GM12878 (cell line): ENCODE results near the gene FBLN1. TPM values are rescaled to one million over a fixed set of nuclear protein-coding genes. Genes with fewer than 3 reads are reported as not detected.

Experiments
- ATAC-seq: fragments of 200-7000 bp; cut with Tn5 transposase; 3 replicates; pipeline ENCODE4 v1.9.1; 2020; ENCODE audit warnings: mild to moderate bottlenecking, moderate library complexity
- BruUV-seq: library from RNA; stranded (reverse); fragments of 400-500 nt; replicated peaks from 2 replicates; lab custom pipeline; 2021; lab: Mats Ljungman, UMichigan
- CTCF ChIA-PET: fragments of 300-600 bp; sonication (Branson Sonifier 250); formaldehyde crosslinking; extraction: SDS; loops from one replicate; lab custom pipeline; 2021; ENCODE audit warnings: inconsistent platforms; lab: Yijun Ruan, JAX
- POLR2A ChIA-PET: fragments of 350-600 bp; formaldehyde crosslinking; extraction: SDS; loops from one replicate; lab custom pipeline; 2021; ENCODE audit warnings: inconsistent platforms; lab: Charles Lee
- RAD21 ChIA-PET: fragments of 300-600 bp; sonication (Branson Sonifier 250); formaldehyde crosslinking; loops from one replicate; lab custom pipeline; 2023; ENCODE audit warnings: antibody characterized with exemption; ENCODE audit not compliant: unreplicated experiment; lab: Charles Lee
- SMC1A ChIA-PET: fragments of 300-600 bp; sonication (Branson Sonifier 250); formaldehyde crosslinking; loops from one replicate; lab custom pipeline; 2023; ENCODE audit not compliant: unreplicated experiment, uncharacterized antibody; lab: Charles Lee
- DNase-seq: peaks from one replicate; pipeline ENCODE4 v3.0.0-alpha.2; 2011; ENCODE audit warnings: low read depth, low spot score
- FAIRE-seq: peaks from 3 replicates; lab custom pipeline; 2011; peaks lifted over from hg19 to GRCh38; lab: Jason Lieb, UNC
- H2AFZ ChIP-seq: 2 replicates; pipeline ENCODE4 v1.6.0; 2011; ENCODE audit warnings: low read depth, low read length, control low read depth; ENCODE audit not compliant: control insufficient read depth
- H3K27ac ChIP-seq: 2 replicates; pipeline ENCODE4 v1.5.1; 2011; ENCODE audit warnings: control low read depth; ENCODE audit not compliant: control insufficient read depth, insufficient read depth
- H3K27me3 ChIP-seq, 2 experiments: replicated peaks in 1 of 2; 2 replicates each; pipeline versions ENCODE4 v1.6.0 to v1.6.1; 2011; ENCODE audit warnings: low read length in 1 of 2; ENCODE audit not compliant: control insufficient read depth in 2 of 2, insufficient read depth in 2 of 2
- H3K36me3 ChIP-seq, 2 experiments: 2 replicates each; pipeline ENCODE4 v1.5.1; 2011; ENCODE audit warnings: low read length in 1 of 2; ENCODE audit not compliant: control insufficient read depth in 2 of 2, insufficient read depth in 2 of 2
- H3K4me1 ChIP-seq: 2 replicates; pipeline ENCODE4 v1.6.1; 2011; ENCODE audit warnings: mild to moderate bottlenecking, low read length, moderate library complexity, mixed read lengths; ENCODE audit not compliant: control insufficient read depth, insufficient read depth
- H3K4me2 ChIP-seq: 2 replicates; pipeline ENCODE4 v1.6.0; 2011; ENCODE audit warnings: control low read depth; ENCODE audit not compliant: control insufficient read depth, insufficient read depth
- H3K4me3 ChIP-seq: fragments of 200-600 bp; sonication (generic); 2 replicates; pipeline ENCODE4 v1.5.1; 2016
- H3K79me2 ChIP-seq: 2 replicates; pipeline ENCODE4 v1.6.0; 2011; ENCODE audit warnings: low read length; ENCODE audit not compliant: control insufficient read depth, insufficient read depth
- H3K9ac ChIP-seq: 2 replicates; pipeline ENCODE4 v1.8.0; 2011; ENCODE audit warnings: low read length, control low read depth, mixed read lengths; ENCODE audit not compliant: control insufficient read depth, insufficient read depth
- H3K9me3 ChIP-seq: replicated peaks from 3 replicates; pipeline ENCODE4 v1.5.1; 2011; ENCODE audit warnings: mild to moderate bottlenecking, low read length; ENCODE audit not compliant: control insufficient read depth, insufficient read depth
- H4K20me1 ChIP-seq: 2 replicates; pipeline ENCODE4 v1.6.0; 2011; ENCODE audit not compliant: control insufficient read depth, insufficient read depth
- ATF2 ChIP-seq: IDR thresholded peaks from 2 replicates; pipeline ENCODE4 v1.6.1; 2012; ENCODE audit warnings: low read length, inconsistent platforms
- CHD2 ChIP-seq: IDR thresholded peaks from 2 replicates; pipeline ENCODE4 v1.6.1; 2011; ENCODE audit warnings: low read depth, low read length, improper control_type of control experiment, borderline replicate concordance
- CUX1 ChIP-seq: IDR thresholded peaks from 2 replicates; pipeline ENCODE4 v1.6.1; 2012; ENCODE audit warnings: improper control_type of control experiment, low read depth, low read length; ENCODE audit not compliant: insufficient replicate concordance
- EP300 ChIP-seq, 2 experiments: fragments of 150-350 bp in 1 of 2; IDR thresholded peaks; 2 replicates each; pipeline ENCODE4 v1.6.1; 2011 to 2012; ENCODE audit warnings: low read depth in 2 of 2, low read length in 2 of 2, borderline replicate concordance in 1 of 2, improper control_type of control experiment in 1 of 2, inconsistent platforms in 1 of 2; ENCODE audit not compliant: control insufficient read depth in 1 of 2
- GABPA ChIP-seq: IDR thresholded peaks from 2 replicates; pipeline ENCODE4 v1.6.1; 2014; ENCODE audit warnings: antibody characterized with exemption, low read depth, mild to moderate bottlenecking, inconsistent platforms
- IKZF1 ChIP-seq: fragments of 450-650 bp; conservative IDR thresholded peaks from 2 replicates; pipeline ENCODE4 v1.6.1; 2017; ENCODE audit warnings: antibody characterized with exemption, mild to moderate bottlenecking
- IKZF2 ChIP-seq, 2 experiments: fragments of 450-650 bp; IDR thresholded peaks; 2 replicates each; pipeline ENCODE4 v1.6.1; 2017; ENCODE audit warnings: mild to moderate bottlenecking in 2 of 2, moderate library complexity in 2 of 2
- MAX ChIP-seq: IDR thresholded peaks from 2 replicates; pipeline ENCODE4 v1.6.1; 2012; ENCODE audit warnings: low read depth, low read length, improper control_type of control experiment
- TBL1XR1 ChIP-seq: IDR thresholded peaks from 2 replicates; pipeline ENCODE4 v1.6.1; 2012; ENCODE audit warnings: low read depth, low read length, improper control_type of control experiment
- WGBS: methylation state at CpG from one replicate; pipeline ENCODE4 v1.1.6; 2016; ENCODE audit warnings: low lambda C conversion rate; ENCODE audit not compliant: insufficient replicate concordance, insufficient coverage; ENCODE audit errors: missing lambda C conversion rate; 5-methylcytosine and 5-hydroxymethylcytosine counted together
- in situ Hi-C: fragments of 300-500 bp; cut with MboI; formaldehyde crosslinking; loops from 9 replicates; pipeline ENCODE4 v1.14.3; 2018; ENCODE audit warnings: mixed read lengths
- intact Hi-C: fragments of 100-400 bp; cut with micrococcal nuclease; formaldehyde crosslinking; loops from one replicate; pipeline ENCODE4 v1.14.2; 2022; ENCODE audit not compliant: unreplicated experiment
- polyA plus RNA-seq, 11 experiments: library from polyadenylated mRNA; depleted of rRNA in 4 of 11; unstranded in 6 of 11; stranded (reverse) in 5 of 11; fragments of >200 nt; fragmentation: Nextera tagmentation in 4 of 11; fragmentation: Illumina TruSeq in 1 of 11; extraction: Ambion mirVana in 4 of 11; extraction: Trizol in 1 of 11; gene quantifications; 1 replicate in 1 of 11; 2 replicates in 10 of 11; pipeline versions ENCODE4 v1.2.1 to v1.2.3, GENCODE V29; 2011 to 2016; ENCODE audit warnings: inconsistent platforms in 2 of 11, missing spikeins in 2 of 11, low read depth in 1 of 11
- total RNA-seq, 4 experiments: library from RNA; depleted of rRNA in 3 of 4; stranded (reverse); fragments of >200 nt in 3 of 4; fragmentation: Illumina TruSeq in 1 of 4; extraction: Trizol in 1 of 4; gene quantifications; 2 replicates each; pipeline versions ENCODE4 v1.2.1 to v1.2.3, GENCODE V29; 2013 to 2021

FBLN1 gene
- total and polyA plus RNA-seq, 10 of the 15 experiments (the other 5 are each of a cell fraction or from before 2014, with no cell fraction given) = 0.20 to 0.51 TPM; not detected in 8

GRCh38 chr22:45465633-45466032, 37.0 kb upstream of the FBLN1 start:
- Histone ChIP-seq H3K4me1 (no peaks in the 10 kb centered on the region), H3K4me2 (no peak overlapping the region), H3K27me3 (no peaks in the 10 kb centered on the region; a peak in 1 of 4 replicates), H3K9me3 (no peaks in the 10 kb centered on the region; the same call in 1 of the 3 replicates), H4K20me1 (no peaks in the 10 kb centered on the region), H3K27ac (no peak overlapping the region), H3K4me3 (no peak overlapping the region), H2AFZ (no peak overlapping the region), H3K79me2 (no peaks in the 10 kb centered on the region), H3K9ac (no peak overlapping the region), H3K36me3 (no peaks in the 10 kb centered on the region)
- POLR2A ChIA-PET = no interaction called here
- DNase-seq (no peak), FAIRE-seq (no peak), ATAC-seq (no peak)
- BruUV-seq = no TSS peak
- CTCF ChIA-PET = no interaction called here
- TF ChIP-seq TBL1XR1 = no peak
- TF ChIP-seq MAX = no peak
- TF ChIP-seq ATF2 = no peak
- in situ Hi-C loops = no loop called here
- intact Hi-C loops = no loop called here
- 16% methylated on average over 3 of the region's 3 CpGs for WGBS
- RAD21 ChIA-PET = no interaction called here
- SMC1A ChIA-PET = no interaction called here

GRCh38 chr22:45468872-45469271, 33.8 kb upstream of the FBLN1 start:
- in situ Hi-C loops = no loop called here
- Histone ChIP-seq H3K4me1 (no peaks in the 10 kb centered on the region), H3K27me3 (no peaks in the 10 kb centered on the region; a peak in 1 of 4 replicates), H3K36me3 (no peaks in the 10 kb centered on the region), H3K9ac (no peak overlapping the region), H3K9me3 (no peaks in the 10 kb centered on the region; the same call in 1 of the 3 replicates), H3K27ac (no peak overlapping the region), H3K79me2 (no peaks in the 10 kb centered on the region), H3K4me3 (no peak overlapping the region), H4K20me1 (no peaks in the 10 kb centered on the region), H2AFZ (no peak overlapping the region), H3K4me2 (no peak overlapping the region)
- CTCF ChIA-PET = no interaction called here
- WGBS = 39% methylated on average over 7 of the region's 7 CpGs
- RAD21 ChIA-PET = no interaction called here
- DNase-seq (no peak), ATAC-seq (no peak), FAIRE-seq (no peak)
- SMC1A ChIA-PET = no interaction called here
- no TSS peak for BruUV-seq
- POLR2A ChIA-PET = no interaction called here
- intact Hi-C loops = no loop called here
- no peak for TF ChIP-seq EP300 (IDR thresholded peaks at IDR 0.05; ENCODE audit: borderline replicate concordance in 1 of 2, control insufficient read depth in 1 of 2, low read depth in 2 of 2, low read length in 2 of 2)
- TF ChIP-seq CUX1 = no peak
- TF ChIP-seq GABPA = no peak
- no peak for TF ChIP-seq IKZF2 (IDR thresholded peaks at IDR 0.05)
- no peak for TF ChIP-seq CHD2
- no peak for TF ChIP-seq IKZF1
